LHCN-M2 (cell line): ENCODE measurements around the gene CMA1. TPM values are rescaled to one million over a fixed set of nuclear protein-coding genes. Genes with fewer than 3 reads are reported as not detected.

Source experiments
- DNase-seq: peaks from one replicate; pipeline ENCODE4 v3.0.0-alpha.2; 2012; ENCODE audit warnings: low read depth
- total RNA-seq: library from RNA; depleted of rRNA; stranded (reverse); fragments of >200 nt; gene quantifications from 2 replicates; pipeline ENCODE4 v1.2.3, GENCODE V29; 2014; rRNA removed

Gene CMA1
- total RNA-seq, 1 experiment from 2014 or later: not detected

- DNase-seq: no peak
Observed at GRCh38 chr14:24465805-24466204, 42.3 kb downstream of the CMA1 start.

GRCh38 chr14:24465368-24465767 lies 42.7 kb downstream of the CMA1 start:
- no peak for DNase-seq

GRCh38 chr14:24463884-24464785 lies 43.9 kb downstream of the CMA1 start:
- no peak for DNase-seq

- no peak for DNase-seq
Observed at GRCh38 chr14:24463017-24463883, 44.8 kb downstream of the CMA1 start.

- no peak for DNase-seq
Observed at GRCh38 chr14:24461336-24461735, 46.7 kb downstream of the CMA1 start.

- no peak for DNase-seq
Observed at GRCh38 chr14:24459331-24459730, 48.7 kb downstream of the CMA1 start.

- no peak for DNase-seq
Observed at GRCh38 chr14:24458736-24459135, 49.3 kb downstream of the CMA1 start.

GRCh38 chr14:24456980-24457379 lies 51.1 kb downstream of the CMA1 start:
- DNase-seq: peak; percentile 34

Other genes starting within 250 kb of the CMA1 start
- 0.38 and 2.5 TPM in 2 replicates for gene TGM1, start 245.1 kb downstream of the CMA1 start, total RNA-seq
- 29.0 and 29.4 TPM in 2 replicates for gene RABGGTA, start 236.7 kb downstream of the CMA1 start, total RNA-seq
- 14.4 and 16.1 TPM in 2 replicates for gene DHRS1, start 208.5 kb downstream of the CMA1 start, total RNA-seq
- 23.0 and 23.7 TPM in 2 replicates for gene NOP9, start 208.4 kb downstream of the CMA1 start, total RNA-seq
- 0.34 TPM in 1 of 2 replicates, not detected in the other for gene CIDEB, start 200.3 kb downstream of the CMA1 start, total RNA-seq
- gene LTB4R2, start 198.1 kb downstream of the CMA1 start, total RNA-seq: 2.4 and 2.5 TPM in 2 replicates
- 0.90 and 1.7 TPM in 2 replicates for gene LTB4R, start 196.8 kb downstream of the CMA1 start, total RNA-seq
- gene ADCY4, start 173.2 kb downstream of the CMA1 start, total RNA-seq: under 0.01 TPM in 1 of 2 replicates, not detected in the other
- not detected in 2 replicates for gene RIPK3, start 168.3 kb downstream of the CMA1 start, total RNA-seq
- gene NFATC4, start 140.1 kb downstream of the CMA1 start, total RNA-seq: 17.1 and 21.6 TPM in 2 replicates
- gene NYNRIN, start 109.3 kb downstream of the CMA1 start, total RNA-seq: 0.06 TPM in 2 replicates
- 1.3 and 1.9 TPM in 2 replicates for gene CBLN3, start 78.6 kb downstream of the CMA1 start, total RNA-seq
- gene KHNYN, start 78.3 kb downstream of the CMA1 start, total RNA-seq: 27.0 and 29.7 TPM in 2 replicates
- 22.3 and 26.6 TPM in 2 replicates for gene SDR39U1, start 65.5 kb downstream of the CMA1 start, total RNA-seq
- gene CTSG, start 68.0 kb upstream of the CMA1 start, total RNA-seq: not detected in 2 replicates
- not detected in 2 replicates for gene GZMH, start 101.4 kb upstream of the CMA1 start, total RNA-seq
- not detected in 2 replicates for gene GZMB, start 125.9 kb upstream of the CMA1 start, total RNA-seq